Glomerular endothelial cell (primary cell): ENCODE measurements around the gene CBY2. TPM values are rescaled to one million over a fixed set of nuclear protein-coding genes. Genes with fewer than 3 reads are reported as not detected.

Experiments used
- DNase-seq: peaks from one replicate; pipeline ENCODE4 v3.0.0-alpha.2; 2011; ENCODE audit warnings: low read depth, low spot score; ENCODE audit errors: extremely low read depth
- total RNA-seq: library from RNA; depleted of rRNA; stranded (reverse); fragments of >200 nt; gene quantifications from 2 replicates; pipeline ENCODE4 v1.2.3, GENCODE V29; 2015

CBY2 gene
- total RNA-seq, 1 donor from 2014 or later = not detected

DNA sequence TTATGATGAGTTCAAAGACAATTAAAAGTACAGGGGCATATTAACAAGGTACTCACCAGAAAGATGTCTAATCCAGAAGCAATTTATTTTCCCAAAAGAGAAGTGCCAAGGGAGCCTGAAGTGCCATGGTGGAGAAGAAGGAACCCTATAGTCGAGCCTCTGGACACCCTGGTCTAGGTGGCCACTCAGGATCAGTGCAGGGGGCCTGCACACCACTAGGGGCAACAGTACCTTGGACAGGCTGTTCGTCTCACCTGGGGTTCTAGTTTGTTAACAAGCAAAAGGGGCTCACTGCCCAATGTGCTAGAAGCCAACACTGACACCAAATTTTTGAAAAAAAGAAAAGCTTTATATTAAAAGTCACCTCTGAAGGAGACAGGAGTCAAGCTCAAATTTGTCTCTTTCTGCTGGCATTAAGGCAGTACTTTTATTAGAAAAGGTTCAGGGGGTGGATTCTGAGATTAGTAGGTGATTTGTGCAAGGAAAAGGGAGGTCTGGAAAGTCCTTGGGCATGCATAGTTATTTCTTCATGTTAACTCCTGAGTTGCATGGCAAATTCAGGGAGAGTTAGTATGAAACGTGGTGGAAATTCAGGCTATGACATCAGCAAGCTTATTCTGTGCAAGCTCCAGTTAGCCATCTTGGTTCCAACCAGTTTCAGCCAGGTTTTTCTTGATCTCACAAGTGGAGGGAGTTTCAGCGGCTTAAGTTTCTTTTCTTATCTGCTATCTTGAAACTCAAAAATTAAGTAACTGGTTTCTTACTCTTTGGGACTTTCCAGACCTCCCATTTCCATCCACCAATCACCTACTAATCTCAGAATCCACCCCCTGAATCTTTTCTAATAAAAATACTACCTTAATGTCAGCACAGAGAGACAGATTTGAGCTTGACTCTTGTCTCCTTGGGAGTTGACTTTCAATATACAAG lies 884 bp upstream of the CBY2 start:
- DNase-seq = no peak

DNA sequence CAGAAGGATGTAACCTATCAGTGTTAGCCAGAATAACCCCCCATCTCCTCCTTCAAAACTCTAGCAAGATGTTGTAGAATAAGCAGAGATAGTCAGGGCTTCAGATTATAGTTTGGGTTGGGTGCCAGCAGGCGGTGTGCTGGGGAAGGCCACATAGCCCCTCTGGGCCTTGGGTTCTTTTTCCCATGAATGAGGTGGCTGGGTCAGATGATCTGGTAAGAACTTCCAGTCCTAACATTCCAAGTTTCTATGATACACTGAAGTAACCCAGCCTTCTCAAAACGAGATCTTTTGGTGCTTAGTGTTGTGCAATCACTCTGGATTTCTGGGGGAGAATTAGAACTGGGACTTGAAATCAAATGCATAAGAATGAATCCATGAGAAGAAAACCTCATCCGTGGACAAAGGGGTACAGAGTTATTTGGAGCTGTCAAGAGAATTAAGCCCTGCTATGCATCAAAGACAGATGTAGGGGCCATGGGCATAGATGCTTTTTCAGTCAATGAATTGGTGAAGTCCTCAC lies 810 bp downstream of the CBY2 start:
- no peak for DNase-seq

DNA sequence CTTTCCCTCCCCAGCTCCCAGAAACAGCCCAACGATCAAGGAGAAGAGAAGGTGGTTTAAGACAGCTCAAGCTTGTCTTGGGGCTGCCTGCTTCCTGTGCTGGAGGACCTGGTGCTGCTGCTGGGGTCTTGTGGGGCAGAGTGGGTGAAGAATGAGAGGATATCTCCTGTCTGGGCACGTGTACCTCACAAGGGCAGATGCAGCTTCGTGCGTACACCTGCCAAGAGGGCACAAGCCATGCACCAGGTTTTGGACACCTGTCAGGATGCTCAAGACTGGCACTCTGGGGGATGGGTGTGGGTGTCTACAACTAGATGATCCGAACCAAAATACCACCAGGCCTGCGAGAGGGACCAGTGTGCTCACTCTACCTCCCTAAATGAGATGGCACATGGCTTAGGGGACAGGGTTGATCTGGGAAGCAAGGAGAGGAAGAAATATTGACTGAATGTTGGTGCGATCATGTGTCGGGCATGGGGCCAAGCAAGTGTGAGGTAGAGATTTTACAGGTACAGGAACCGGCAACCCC lies 2.2 kb downstream of the CBY2 start:
- DNase-seq = no peak

DNA sequence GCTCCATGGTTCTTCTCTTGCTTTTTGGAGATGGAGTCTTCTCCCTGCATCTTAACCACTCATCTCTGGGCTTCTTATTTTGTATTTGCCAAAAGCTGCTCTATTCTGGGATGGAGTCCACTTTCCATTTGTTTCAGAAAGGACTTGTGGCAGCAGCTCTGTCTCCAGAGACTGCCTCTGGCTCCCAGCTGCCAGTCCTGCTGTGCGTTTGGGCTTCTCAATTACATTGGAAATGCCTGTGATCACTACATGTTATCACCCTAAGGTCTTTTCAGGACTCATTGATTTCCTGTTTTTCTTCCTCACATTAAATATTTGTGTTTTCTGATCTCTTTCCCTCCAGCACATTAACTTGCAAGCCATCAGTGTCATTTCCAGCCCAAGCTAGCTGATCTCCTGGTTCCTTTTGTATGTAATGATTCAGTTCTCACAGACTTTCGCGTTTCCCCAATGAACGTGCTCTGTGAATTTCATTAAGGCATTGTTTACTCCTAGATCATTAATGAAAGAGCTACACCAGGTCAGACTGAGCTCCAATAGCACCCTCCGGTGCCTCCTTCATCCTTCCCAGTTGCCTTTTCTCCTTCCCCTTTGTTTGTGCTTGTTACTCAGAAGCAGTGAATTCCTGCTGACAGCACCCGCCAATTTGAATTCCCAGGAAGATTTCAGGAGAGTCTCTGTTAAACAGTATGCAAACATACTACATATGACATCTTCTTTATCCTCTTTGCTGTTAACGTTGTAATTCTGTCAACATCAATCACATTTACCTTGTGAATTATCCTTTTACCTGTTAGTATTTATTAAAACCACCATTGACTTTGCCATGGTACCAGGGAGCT lies 3.0 kb downstream of the CBY2 start:
- no peak for DNase-seq

DNA sequence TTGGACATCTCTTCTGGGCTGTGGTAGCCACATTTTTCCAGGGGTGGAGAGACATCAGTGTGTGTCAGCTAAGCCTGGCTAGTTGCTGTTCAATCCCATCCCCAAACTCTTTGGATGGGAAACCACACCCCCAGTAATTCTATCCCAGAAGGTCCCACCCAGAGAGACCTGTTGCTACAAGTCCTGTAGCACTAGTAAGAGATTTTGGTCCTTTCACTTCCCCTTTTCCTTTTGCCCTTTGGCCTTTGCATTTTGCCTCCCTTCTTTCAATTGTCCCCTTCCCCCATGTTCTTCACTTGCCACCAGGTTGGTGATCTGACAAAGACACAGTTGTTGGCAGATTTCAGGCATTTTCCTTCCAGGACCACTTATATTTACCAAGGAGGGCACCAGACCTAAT lies 3.8 kb downstream of the CBY2 start:
- no peak for DNase-seq

DNA sequence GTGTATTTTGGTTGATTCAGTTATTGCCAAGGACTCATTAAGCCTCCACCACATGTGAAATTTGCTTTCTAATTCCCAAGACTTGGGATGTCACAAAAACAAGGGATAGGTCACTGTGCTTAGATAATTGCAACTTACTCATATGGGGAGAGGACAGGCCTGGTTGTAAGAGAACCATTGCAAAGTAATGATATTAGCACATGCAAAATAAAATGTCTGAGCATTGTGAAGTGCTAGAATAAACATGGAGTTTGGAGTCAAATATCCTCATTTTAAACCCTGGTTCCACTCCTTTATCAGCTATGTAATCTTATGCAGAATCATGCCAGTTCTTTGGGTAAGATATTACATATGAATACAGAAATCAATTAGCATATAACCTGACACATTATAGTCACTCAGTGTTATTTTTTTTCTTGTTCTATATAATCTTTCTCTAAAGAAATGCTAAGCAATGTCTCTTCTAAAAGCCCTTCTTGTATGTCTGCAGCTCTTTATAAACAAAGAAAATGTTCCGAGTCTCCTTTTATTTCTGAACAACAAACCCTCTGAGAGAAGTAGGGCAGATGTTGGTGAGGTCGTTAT lies 5.5 kb downstream of the CBY2 start:
- DNase-seq = no peak

DNA sequence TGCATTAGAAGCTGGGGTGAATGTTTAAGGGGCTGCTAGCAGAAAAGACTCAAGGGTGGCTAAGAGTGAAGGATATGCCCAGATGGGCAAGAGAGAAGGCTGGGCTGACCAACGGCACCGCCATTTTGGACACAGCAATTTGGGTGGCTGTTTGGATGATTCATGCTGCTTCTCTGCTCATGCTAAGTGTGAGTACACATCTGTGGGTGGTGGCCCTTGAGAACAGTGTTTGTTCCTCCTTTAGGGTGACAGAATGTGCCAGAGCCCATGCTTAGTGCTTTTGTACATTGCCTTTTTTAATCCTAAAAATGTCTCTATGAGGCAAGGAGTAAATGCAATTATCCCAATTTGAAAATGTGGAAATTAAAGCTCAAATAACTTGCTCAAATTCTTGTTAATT lies 9.8 kb downstream of the CBY2 start:
- no peak for DNase-seq

DNA sequence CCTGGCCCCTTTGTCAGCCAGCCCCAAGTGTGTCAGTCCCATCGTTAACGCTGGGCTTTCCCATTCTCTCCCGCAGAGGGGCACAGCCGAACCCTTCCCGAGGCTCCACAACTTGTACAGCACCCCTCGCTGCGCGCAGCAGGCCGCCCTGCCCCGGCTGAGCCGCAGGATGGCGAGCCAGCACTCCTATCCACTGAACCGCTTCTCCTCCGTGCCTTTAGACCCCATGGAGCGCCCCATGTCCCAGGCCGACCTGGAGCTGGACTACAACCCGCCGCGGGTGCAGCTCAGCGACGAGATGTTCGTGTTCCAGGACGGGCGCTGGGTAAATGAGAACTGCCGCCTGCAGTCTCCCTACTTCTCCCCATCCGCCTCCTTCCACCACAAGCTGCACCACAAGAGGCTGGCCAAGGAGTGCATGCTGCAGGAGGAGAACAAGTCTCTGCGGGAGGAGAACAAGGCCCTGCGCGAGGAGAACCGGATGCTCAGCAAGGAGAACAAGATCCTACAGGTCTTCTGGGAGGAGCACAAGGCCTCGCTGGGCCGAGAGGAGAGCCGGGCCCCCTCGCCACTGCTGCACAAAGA lies 11.1 kb downstream of the CBY2 start:
- no peak for DNase-seq

DNA sequence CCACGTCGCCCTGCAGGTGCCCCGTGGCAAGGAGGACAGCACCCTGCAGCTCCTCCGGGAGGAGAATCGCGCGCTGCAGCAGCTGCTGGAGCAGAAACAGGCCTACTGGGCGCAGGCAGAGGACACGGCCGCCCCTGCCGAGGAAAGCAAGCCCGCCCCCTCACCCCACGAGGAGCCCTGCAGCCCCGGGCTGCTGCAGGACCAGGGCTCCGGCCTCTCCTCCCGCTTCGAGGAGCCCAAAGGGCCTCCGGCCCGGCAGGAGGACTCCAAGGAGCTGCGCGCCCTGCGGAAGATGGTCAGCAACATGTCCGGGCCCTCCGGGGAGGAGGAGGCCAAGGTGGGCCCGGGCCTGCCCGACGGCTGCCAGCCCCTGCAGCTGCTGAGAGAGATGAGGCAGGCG lies 11.6 kb downstream of the CBY2 start:
- no peak for DNase-seq

DNA sequence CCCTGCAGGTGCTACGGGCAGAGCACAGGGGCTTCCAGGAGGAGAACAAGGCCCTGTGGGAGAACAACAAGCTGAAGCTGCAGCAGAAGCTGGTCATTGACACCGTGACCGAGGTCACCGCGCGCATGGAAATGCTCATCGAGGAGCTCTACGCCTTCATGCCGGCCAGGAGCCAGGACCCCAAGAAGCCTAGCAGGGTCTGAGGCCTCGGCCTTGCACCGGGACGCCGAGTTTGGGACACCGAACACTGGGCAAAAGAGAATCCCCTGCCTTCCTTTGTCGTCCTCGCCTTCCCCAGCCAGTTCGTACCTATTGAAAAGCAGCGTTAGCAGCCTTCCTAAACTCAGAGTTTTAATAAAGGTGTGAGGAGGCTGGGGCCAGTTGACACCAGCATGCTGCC lies 12.1 kb downstream of the CBY2 start:
- DNase-seq = no peak

DNA sequence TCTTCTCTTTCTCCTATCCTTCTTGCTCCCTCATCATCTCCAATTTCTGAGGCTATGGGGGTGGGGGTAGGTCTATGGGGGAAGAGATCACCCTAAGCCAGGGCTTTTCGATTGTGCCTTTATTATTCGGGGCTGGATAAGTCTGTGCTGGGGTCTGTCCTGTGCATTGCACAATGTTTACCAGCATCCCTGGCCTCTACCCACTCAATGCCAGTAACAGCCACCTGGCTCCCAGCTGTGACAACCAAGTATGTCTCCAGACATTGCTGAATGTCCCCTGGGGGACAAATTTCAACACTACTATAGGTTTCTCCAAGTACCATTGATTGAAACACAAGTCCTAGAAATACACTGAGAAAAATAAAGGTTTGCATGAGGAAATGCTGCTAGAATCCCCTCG lies 13.2 kb downstream of the CBY2 start:
- DNase-seq = no peak

DNA sequence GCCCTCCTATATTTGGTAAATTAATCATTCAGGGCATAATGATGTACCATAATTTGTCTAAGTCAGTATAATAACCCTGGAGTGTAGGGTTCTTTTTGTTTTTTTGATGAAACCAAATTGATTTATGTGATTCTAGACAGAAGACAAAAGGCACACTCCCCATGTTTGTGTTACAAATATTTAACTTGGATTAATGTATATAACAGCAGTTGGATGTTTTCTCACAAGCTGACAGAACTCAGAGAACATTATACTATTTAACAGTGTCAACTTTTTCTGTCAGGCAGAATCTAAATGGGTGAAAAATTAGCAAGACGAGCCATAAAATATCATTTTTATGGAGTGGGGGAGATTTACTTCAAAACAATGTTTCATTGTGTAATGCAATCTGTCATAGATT lies 15.2 kb downstream of the CBY2 start:
- DNase-seq = no peak

DNA sequence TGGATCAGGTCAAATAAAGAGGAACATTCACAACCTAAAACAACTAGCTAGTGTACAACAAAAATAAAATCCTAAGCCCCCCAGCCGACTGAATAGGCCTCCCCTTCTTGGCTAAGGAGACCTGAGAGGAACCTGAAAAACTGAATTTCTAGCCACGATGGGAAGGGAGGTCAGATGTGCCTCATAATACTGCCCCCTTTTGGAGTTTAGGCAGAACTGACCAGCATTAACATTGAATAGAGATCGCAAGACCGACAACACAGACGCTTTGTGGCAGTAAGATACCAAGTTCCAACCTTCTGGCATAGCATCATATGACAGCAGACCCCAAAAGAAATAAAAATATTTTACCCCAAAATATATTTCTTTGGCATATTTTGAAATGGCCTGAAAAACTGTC lies 15.9 kb downstream of the CBY2 start:
- DNase-seq = no peak

DNA sequence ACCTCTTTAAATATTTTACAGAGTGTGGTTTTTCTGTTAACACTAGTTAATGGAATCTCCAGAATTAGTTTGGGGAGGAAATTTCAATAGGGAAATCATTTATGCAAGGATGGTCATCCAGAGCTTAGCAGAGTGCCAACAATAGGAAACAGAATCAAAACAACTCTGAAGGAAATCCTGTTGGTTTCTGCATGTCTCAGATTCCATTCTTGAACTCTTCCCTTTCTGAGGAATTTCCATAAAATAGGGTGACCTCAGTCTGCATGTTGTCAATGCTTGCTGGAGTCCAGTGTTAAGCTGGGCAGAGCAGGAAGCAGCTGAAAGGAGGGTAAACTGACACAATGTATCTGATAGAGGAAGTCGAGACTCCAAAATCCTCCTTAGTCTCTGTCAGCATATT lies 16.9 kb downstream of the CBY2 start:
- peak; percentile 51 for DNase-seq

DNA sequence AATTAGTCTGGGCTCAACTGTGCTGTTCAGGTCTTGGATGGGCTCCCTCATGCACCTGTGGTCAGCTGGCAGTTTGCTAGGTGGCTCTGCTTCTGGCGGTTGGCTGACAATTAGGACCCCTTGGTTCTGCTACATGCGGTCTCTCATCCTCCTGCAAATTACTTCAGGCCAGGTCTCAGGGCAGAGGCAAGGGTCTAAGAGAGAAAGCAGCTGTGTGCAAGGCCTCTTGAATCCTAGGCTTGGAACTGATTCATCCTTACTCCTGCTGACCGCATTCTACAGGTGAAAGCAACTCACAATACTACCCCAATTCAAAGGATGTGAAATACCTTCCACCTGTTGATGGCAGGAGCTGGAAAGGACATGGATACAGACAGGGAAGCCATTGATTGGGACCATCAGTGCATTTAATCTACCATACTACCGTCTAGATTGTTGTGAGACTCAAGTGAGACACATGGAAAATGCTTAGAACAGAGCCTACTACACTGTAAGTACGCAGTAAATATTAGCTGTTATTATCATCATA lies 19.1 kb downstream of the CBY2 start:
- no peak for DNase-seq

DNA sequence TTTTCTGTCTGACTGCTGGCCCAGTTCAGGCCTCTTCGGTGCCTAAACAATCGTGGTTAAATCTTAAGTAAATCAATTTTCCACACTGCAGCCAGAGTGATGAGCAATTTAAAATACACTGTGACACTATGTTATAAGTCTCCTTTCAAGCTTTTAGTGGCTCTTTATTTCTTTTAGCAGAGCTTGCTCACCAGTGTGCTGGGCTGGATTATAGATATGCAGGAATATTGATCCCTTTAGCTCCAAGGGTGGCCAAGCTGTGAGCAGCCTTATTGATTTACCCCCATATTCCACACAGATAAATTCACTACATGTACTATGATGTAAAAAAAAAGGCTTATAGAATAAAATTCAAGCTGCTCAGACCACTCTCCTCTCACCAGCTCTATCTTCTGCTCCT lies 21.7 kb downstream of the CBY2 start:
- DNase-seq = no peak

DNA sequence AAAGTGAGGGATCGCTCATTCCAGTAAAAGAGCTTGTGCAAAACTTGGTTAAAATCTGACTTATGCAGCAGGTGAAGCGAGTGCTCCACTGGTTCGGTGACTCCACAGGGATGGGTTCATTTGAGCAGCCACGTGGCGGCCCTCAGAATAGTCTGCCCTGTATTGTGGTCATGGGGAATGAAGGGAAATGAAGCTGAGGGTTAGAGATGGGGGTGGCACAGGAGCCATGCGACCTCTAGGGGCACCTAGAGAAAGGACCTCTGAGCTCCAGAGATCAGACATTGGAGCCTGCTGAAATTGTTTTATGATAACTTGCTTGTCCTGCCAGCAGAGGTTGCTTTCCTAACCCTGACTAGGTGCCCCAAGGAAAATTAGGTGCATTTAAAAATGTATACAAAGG lies 26.6 kb downstream of the CBY2 start:
- no peak for DNase-seq

DNA sequence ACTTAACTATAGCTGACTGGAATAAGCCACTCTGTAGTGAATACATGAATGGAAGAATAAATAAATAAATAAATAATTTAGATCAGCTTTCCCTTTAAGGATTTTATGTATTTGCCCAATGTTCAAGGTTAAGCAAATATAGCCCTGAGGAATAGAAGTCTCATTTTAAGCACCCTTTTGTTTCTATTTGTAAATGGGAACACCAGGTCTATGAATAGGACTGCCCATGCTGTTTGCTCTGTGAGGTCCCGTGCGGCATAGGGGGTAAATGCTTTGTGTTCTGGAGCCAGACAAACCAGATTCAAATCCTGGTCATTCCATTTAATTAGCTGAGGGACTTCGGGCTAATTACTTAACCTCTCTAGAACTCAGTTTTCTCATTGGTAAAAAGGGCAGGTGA lies 29.3 kb downstream of the CBY2 start:
- DNase-seq = no peak

DNA sequence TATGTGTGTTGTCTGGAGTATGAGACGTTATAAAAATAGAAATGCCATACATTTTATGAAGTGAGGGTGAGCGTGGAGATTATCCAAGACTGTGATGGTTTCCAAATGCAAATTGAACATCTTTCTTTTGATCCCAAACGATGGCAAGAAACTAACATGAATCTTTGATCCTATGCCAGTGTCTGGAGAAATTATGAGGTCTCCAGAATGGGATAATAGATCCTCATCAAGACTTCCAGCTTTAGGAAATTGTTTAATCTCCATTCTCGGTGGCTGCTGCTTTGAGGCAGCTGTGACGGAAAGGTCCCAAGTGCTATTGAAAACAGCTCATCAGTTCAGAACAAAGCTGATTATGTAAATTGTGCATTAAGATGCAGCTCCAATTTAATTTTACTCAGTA lies 30.8 kb downstream of the CBY2 start:
- no peak for DNase-seq

DNA sequence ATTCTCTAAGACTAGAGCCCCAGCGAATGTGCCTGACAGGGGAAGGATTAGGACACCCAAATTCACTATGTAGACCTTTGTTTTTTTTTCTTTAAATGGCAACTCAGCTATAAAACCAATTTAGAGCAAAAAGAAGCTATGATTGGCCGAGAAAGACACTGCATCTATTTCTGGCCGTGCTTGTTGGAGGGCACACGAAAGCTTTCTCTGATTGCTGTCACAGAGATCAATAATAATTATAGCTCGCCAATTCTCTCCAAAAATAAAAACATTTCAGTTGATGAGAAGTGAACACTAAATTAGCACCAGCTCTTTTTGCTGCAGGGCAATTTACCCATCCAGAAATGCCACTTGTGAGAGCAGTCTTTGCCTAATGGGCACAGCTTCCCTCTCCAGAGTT lies 31.2 kb downstream of the CBY2 start:
- DNase-seq = no peak
